ENCODE results near the gene MAG.

Gene MAG

DNA sequence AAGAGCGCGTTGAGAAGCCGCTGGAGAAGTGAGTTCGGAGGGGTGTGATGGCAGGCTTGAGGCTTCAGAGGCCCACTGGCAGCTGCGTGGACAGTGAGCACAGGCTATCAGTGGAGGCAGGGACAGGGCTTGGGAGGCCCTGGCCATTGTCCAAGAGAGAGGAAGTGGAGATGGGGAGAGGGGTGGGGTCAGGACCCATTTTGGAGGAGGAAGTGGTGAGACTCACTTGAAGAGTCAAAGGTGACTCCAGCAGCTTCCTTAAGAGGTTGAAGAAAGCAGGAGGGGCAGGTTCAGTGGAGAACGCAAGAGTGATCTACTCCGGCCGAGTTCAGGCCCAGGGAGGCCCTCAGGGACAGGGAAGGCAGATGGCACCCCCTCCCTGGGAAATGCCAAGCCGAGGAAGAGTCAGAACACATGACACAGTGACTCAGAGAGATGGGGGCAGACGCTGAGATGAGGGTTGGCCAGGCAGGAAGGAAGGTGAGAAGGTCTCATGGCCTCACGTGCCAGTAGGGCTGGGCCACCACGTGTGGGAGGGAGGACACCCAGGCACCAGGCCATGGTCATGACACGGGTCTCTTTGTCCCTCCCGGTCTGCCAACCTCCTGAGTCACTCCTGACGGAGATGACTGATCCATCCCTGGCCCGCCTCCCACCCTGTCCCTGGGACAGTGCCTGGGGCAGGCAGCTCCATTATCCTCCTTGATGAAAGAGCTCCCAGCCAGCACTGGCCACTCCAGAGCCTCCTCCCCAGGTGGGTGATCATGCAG, 26.9 kb downstream of the MAG start:
- DNase-seq (ENCODE audit: low spot score), result peak; percentile 86

DNA sequence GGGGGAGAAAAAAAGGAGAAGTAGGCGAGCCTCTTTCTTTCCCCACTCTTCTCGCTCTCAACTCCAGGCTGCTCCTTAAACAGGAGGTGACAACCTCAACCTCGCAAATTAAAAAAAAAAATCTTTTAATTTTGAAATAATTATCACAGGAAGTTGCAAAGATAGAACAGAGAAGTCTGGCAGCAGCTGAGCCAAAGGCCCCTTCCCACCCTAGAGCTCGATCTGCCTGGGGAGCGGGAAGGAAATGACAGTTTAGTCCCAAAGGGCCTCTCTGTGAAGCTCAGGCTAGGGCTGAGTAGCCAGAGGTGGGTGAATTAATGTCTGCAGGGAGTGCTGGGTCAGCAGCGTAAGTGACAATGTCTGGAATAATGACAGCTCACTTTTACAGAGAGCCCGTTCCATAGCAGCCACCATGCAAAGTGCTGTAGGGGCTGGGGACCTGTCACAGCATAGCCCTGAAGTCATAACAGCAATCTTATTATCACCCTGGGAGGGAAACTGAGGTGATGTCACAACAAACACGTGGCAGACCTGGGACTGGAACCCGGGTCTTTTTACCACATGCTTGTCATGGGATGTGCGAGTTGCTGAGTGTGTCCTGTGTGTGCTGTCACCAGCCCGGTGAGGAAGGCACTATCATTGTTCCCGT, 28.2 kb downstream of the MAG start:
- DNase-seq (ENCODE audit: low spot score), result no peak

DNA sequence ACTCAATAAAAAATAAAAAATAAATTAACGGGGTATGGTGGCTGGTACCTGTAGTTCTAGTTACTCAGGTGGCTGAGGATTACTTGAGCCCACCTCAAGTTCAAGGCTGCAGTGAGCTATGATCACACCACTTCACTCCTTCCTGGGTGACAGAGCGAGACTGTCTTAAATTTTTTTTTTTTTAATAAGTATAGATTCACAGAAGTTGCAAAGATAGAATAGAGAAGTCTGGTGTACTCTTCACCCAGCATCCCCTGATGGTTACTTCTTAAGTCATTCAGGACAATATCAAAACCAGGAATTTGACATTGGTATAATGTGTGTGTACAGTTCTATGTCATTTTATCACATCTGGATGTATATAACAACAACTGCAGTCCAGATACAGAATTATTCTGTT, 29.3 kb downstream of the MAG start:
- DNase-seq (ENCODE audit: low spot score), result no peak

DNA sequence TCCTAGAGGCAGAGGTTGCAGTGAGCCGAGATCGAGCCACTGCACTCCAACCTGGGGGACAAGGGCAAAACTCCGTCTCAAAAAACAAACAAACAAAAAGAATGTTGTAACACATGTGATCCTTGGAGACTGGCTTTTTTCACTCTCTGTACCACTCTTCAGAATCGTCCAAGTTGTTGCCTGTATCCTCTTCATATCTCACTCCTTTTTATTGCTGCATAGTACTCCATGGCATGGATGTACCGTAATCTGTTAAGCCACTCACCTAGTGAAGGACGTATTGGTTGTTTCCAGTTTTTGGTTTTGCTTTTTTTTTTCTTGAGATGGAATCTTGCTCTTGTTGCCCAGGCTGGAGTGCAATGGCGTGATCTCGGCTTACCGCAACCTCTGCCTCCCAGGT, 30.1 kb downstream of the MAG start:
- DNase-seq (ENCODE audit: low spot score), result no peak

DNA sequence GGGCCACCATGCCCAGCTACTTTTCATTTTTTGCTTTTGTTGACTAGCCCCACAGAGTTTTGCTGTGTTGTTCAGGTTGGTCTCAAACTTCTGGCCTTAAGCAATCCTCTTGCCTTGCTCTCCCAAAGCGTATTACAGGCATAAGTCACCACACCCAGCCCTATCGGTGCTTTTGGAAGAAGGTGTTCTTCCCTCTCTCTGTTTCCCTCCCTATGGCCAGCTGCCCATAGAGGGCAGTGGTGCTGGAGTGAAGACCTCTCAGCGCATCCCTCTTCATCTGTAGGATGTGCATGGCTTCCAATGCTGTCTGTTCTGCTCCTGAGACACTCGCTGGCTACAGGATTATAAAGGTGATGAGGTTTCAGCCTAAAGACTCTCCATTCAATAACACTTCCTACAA, 35.7 kb downstream of the MAG start:
- DNase-seq (ENCODE audit: low spot score), result no peak

DNA sequence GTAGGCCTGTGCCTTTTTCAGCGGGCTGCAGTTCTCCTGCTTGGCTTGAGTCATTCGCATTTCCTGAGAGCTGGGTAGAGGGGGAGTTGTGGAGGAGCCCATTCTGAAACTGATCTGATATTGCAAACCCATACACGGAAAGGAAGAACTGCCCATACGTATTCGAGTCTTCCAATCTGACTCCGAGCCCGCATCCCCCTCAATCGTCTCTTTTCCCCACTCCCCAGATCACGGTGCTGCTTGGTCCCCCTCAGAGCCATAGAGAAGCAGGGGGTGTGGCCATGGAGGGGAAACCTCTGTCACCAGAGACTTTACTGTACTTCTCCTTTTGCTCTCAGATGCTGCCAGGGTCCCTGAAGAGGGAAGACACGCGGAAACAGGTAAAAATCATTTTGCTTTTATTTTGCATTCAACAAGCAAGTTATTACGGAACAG, 36.9 kb downstream of the MAG start, which contains the start of gene CD22:
TSS of gene CD22 (plus strand) at position 337 of the 435 bp plus-strand sequence. CDS start 2,854 bp downstream, outside the sequence.
- no peak for DNase-seq (ENCODE audit: low spot score)

DNA sequence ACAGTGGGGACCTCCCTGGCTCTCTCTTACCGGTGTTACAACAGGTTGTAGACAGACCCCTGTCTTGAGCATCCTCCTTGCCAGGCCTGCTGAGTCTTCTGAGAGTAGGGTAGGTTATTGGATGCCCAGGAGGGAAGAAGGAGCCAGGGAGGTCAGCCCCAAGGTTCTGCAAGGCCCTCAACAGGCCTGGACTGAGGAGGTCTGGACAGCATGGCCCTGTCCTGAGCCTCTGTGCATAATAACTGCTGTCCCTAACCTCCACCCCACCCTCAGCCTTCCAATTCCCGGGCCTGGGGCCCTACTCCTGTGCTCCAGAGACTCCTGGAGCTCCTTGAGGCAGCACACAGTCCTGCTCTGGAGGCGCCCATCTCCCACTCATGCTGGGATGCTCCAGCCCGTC, 37.4 kb downstream of the MAG start:
- DNase-seq (ENCODE audit: low spot score), result no peak

DNA sequence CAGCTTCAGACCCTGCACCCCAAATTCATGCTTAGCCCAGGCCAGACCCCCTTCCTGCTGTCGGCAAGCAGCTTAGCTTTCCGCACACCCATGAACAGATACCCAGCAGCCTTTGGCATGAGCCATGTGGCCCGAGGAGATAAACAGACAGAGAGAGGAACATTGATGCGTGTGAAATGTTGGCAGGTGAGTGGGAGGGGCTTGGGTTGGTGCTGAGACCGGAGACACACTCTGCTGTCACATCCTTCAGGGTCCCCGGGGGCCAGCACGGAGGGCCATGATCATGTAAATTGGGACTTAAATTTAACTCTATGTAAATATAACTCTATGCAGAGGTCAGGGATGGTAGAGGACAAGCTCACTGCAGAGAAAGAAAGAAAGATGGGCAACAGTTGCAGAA, 38.5 kb downstream of the MAG start:
- DNase-seq (ENCODE audit: low spot score), result no peak

DNA sequence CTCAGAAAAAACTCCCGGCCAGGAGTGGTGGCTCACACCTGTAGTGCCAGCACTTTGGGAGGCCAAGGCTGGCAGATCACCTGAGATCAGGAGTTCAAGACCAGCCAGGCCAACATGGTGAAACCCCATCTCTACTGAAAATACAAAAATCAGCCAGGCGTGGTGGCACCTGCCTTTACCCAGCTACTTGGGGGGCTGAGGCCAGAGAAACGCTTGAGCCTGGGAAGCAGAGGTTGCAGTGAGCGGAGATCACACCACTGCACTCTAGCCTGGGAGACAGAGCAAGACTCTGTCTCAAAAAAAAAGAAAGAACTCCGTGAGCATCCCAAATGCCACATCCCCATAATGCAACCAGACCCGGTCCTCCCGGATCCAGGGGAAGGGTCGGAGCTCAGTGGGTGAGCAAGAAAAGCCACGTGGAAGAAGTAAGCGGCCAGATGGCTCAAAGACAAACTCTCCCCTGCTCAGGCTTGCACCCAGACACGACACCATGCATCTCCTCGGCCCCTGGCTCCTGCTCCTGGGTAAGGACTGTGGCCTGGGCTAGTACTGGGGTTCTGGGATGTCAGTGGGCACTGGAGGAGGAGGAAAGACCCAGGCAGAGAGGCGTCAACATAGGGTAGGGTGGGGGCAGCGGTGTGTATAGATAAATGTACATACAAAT, 39.7 kb downstream of the MAG start:
- DNase-seq (ENCODE audit: low spot score), result no peak

DNA sequence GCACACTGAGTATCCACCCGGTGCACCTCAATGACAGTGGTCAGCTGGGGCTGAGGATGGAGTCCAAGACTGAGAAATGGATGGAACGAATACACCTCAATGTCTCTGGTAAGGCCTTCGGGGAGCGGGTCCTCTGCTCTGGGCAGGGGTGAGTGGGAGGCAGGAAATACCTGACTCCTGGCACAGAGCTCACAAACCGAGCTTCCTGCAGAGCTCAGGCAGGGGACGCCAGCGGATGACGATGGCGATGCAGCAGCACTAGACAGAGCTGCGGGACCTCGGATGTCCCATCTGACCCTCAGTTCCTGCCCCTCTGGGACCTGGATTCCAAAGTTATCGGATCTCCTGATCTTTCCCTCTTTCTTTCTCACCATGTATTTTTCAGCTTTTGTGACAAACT, 40.9 kb downstream of the MAG start:
- no peak for DNase-seq (ENCODE audit: low spot score)

DNA sequence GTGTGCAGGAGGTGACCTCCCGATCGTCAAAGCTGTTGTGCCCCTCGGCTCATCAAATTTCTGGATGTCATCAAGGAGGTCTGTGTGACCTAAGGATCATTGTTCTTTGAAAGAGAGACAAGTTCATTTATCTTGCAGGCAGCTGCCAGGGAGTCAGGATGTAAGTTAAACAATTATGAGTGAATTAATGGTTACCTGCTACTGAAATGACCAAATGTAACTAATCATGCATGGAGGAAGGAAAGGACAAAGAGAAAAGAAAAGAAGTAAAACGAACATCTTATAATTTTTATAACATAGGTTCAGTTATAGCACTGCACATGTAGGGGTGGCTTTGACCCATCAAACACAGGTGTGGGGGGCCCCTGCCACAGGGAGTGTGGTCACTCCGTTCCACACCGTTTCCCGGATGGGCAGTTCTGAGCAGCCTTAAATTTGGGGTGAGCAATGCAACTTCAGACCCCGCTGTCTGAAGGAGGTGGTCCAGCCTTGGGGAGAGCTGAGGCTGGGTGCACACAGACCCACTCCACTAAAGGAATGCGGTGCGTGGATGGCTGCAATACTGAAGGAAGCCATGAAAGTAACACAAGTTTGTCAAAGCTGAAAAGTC, 42.3 kb downstream of the MAG start:
- no peak for DNase-seq (ENCODE audit: low spot score)

DNA sequence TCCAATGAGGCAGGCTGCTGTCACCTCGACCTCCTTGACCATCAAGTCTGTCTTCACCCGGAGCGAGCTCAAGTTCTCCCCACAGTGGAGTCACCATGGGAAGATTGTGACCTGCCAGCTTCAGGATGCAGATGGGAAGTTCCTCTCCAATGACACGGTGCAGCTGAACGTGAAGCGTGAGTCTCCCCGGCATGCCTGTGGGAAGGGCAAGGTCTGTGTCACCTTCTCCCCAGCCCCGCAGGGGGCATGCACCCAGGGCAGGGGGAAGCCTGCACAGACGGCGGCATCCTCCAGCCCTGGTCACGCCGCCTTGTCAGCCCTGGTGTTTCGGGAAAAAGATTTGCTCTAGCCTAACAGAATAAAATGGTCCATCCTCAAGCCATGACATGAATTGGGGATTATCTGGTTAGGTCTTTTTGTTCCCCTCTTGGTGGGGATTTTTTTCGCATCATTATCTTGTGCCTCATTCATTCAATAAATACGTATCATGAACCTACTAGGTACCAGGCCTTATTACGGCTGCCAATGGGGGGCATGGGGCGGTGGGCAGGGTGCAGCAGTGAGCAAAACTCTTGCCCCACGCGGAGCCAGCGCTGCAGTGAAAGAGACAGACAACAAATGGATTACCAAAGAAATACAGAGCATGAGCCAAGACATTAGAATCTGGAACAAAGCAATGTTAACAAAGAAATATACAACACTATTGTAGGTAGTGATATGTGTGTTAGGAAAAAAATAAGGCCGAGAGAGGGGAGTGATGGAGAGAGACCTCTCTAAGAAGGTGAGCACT, 44.4 kb downstream of the MAG start:
- DNase-seq (ENCODE audit: low spot score), result no peak

DNA sequence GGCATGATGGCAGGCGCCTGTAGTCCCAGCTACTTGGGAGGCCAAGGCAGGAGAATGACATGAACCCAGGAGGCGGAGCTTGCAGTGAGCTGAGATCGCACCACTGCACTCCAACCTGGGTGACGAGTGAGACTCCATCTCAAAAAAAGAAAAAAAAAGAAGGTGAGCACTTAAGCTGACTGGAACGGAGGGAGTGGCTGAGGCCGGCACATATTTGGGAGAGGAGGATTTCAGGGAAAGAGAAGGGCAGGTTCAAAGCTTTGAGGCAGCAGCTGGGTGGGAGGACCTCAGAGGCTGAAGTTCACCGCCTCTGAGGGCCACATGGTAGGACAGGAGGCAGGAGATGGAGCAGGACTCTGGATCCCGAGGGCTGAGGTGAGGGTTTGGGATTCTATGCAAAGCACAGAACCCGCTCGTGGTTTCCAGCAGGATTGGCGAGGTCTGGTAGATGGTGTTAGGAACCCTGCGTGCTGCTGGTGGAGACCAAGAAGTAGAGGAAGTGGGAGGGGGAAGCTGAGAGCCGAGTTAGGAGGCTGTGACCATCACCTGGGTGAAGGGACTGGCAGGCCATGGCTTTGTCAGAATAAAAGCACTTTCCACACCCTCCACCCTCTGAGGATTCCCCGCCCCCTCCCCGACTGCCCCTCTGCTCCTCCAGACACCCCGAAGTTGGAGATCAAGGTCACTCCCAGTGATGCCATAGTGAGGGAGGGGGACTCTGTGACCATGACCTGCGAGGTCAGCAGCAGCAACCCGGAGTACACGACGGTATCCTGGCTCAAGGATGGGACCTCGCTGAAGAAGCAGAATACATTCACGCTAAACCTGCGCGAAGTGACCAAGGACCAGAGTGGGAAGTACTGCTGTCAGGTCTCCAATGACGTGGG, 45.4 kb downstream of the MAG start:
- no peak for DNase-seq (ENCODE audit: low spot score)

DNA sequence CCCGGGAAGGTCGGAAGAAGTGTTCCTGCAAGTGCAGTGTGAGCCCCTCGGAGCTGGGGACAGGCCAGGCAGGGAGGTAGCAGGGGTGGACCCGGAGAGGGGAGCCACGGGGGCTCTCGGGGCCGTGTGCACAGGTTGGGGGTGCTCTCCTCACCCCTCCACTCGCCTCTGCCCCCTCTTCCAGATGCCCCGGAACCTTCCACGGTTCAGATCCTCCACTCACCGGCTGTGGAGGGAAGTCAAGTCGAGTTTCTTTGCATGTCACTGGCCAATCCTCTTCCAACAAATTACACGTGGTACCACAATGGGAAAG, 46.0 kb downstream of the MAG start:
- DNase-seq (ENCODE audit: low spot score), result no peak

DNA sequence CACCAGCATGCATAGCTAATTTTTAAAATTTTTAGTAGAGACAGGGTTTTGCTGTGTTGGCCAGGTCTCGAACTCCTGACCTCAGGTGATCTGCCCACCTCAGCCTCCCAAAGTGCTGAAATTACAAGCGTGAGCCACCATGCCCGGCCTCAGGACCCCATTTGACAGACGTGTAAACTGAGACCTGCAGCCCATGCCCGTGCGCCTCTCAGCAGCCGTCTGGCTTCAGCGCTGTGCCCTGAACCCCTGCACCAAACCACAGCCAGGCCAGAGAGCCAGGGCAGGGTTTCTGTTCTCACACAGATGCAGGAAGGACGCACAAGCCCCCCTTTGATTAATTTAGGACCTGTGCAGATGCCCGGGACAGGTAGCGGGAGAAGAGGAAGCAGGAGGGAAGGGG, 48.5 kb downstream of the MAG start:
- DNase-seq (ENCODE audit: low spot score), result no peak

DNA sequence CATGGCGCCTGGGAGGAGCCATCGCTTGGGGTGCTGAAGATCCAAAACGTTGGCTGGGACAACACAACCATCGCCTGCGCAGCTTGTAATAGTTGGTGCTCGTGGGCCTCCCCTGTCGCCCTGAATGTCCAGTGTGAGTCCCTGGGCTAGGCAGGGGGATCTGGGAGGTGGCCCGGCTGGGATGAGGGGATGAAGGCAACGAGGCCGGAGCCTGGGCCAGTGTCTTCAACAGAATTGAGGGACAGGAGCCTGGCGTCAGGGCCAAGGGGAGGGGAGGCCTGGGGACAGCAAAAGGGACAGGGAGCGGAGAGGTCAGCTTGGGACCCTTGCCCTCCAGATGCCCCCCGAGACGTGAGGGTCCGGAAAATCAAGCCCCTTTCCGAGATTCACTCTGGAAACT, 49.0 kb downstream of the MAG start:
- no peak for DNase-seq (ENCODE audit: low spot score)

DNA sequence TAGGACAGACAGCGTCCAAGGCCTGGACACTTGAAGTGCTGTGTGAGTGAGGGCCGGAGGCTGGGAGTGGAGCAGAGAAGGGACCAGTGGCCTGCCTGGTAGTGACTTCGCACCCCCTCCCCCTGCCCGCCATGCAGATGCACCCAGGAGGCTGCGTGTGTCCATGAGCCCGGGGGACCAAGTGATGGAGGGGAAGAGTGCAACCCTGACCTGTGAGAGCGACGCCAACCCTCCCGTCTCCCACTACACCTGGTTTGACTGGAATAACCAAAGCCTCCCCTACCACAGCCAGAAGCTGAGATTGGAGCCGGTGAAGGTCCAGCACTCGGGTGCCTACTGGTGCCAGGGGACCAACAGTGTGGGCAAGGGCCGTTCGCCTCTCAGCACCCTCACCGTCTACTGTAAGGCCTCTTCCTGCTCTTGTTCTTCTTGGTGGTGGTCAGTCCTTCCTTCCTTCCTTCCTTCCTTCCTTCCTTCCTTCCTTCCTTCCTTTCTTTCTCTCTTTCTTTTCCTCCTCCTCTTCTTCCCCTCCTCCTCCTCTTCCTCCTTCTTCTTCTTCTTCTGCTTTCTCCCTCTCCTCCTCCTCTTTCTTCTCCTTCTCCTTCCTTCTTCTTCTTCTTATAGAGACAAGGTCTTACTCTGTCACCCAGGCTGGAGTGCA, 49.7 kb downstream of the MAG start:
- DNase-seq (ENCODE audit: low spot score), result no peak

DNA sequence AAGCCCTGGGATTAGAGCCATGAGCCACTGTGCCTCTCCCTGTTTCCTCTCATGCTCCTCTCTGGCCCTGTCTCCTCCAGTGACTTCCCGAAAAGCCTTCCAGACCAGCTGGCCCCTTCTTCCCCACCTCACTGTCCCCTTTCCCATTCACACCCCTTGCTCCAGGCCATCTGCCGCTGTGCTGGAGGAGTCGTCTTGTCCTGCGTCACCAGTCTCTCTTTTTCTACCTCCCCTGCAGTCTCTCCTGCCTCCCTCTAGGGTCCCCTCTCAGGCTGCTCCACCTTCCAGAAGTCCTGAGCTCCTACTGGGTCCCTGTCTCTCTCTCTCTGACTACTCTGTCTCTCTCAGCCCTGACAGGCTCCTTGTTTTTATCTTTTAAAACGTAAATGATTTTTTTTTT, 50.5 kb downstream of the MAG start:
- no peak for DNase-seq (ENCODE audit: low spot score)

DNA sequence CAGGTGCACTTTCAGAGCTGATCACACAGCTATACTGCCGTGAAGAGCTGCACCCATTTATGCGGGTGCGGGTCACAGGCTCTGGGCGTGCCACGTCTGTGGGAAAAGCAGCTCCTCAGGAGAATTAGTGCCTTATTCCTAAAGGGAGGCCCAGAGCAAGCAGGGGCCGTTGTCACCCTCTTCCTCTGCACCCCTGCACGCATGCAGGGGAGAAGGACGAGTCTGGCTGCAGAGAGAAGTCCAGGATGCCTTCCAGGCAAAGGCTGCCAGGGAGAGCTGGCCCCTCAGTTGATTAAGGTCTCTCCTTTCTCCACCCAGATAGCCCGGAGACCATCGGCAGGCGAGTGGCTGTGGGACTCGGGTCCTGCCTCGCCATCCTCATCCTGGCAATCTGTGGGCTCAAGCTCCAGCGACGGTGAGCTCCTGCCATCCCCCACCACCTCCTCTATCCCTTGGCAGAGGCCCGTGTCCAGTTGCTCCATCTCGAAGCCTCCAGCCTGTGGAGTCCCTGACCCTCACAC, 52.6 kb downstream of the MAG start:
- DNase-seq (ENCODE audit: low spot score), result no peak

DNA sequence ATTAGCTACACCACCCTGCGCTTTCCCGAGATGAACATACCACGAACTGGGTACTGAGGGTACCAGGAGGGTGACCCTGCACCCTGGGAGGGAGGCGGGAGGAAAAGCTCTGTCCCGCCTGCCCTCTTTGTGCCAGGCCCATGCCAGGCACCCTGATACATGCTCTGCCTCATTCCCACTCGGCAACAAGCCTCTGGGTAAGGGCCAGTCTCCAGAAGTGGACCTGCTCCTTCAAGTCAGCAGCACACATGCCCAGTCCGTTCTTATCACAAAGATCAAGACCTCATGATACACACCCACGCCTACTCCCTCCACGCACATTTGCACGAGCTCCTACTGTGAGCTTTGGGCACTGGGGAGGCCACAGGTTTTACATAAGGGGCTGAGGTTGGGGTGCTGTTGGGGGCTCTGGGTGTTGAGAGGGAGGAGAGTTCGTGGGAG, 53.7 kb downstream of the MAG start:
- no peak for DNase-seq (ENCODE audit: low spot score)
